H1 (cell line): ENCODE measurements around the gene PPFIA4. TPM values are rescaled to one million over a fixed set of nuclear protein-coding genes. Genes with fewer than 3 reads are reported as not detected.

Source experiments
- HDAC6 ChIP-seq: IDR thresholded peaks from one replicate; pipeline ENCODE4 v1.7.1; 2012; ENCODE audit warnings: low read depth, mild to moderate bottlenecking, inconsistent platforms, low read length, moderate library complexity
- PHF8 ChIP-seq: fragments of 200-600 bp; sonication (generic); conservative IDR thresholded peaks from 2 replicates; pipeline ENCODE4 v1.7.1; 2012; ENCODE audit warnings: low read depth, mild to moderate bottlenecking, inconsistent platforms, low read length, moderate library complexity
- SAP30 ChIP-seq: fragments of 300-600 bp; sonication (generic); IDR thresholded peaks from 2 replicates; pipeline ENCODE4 v1.7.1; 2012; ENCODE audit warnings: low read length, moderate library complexity, mild to moderate bottlenecking, inconsistent platforms; ENCODE audit not compliant: insufficient read depth, insufficient replicate concordance
- SIX5 ChIP-seq: IDR thresholded peaks from 2 replicates; pipeline ENCODE4 v1.6.1; 2011; ENCODE audit warnings: mild to moderate bottlenecking, low read depth, low read length
- SUZ12 ChIP-seq: fragments of 200-600 bp; sonication (generic); IDR thresholded peaks from 2 replicates; pipeline ENCODE4 v1.6.1; 2012; ENCODE audit warnings: mild to moderate bottlenecking, inconsistent platforms, low read length, moderate library complexity, mixed read lengths
- polyA plus RNA-seq, 7 experiments: library from polyadenylated mRNA; depleted of rRNA in 3 of 7; stranded (reverse) in 5 of 7; unstranded in 2 of 7; fragments of >200 nt in 5 of 7; fragments of 200-250 nt in 2 of 7; gene quantifications; 1 replicate in 5 of 7; 2 replicates in 1 of 7; 4 replicates in 1 of 7; pipeline versions ENCODE4 v1.2.1 to v1.2.3, GENCODE V29; 2011 to 2013; ENCODE audit warnings: missing spikeins in 2 of 7, mixed read lengths in 2 of 7
- total RNA-seq: library from RNA; stranded (reverse); fragmentation: NEBNext Ultra II Directional; extraction: Animal tissue kit (Norgen Biotek cat#: 25700); gene quantifications from 2 replicates; pipeline ENCODE4 v1.2.1, GENCODE V29; 2021

PPFIA4 gene
- total and polyA plus RNA-seq, 2 of the 8 experiments (the other 6 are each of a cell fraction or from before 2014, with no cell fraction given) = 9.0 to 9.9 TPM

DNA sequence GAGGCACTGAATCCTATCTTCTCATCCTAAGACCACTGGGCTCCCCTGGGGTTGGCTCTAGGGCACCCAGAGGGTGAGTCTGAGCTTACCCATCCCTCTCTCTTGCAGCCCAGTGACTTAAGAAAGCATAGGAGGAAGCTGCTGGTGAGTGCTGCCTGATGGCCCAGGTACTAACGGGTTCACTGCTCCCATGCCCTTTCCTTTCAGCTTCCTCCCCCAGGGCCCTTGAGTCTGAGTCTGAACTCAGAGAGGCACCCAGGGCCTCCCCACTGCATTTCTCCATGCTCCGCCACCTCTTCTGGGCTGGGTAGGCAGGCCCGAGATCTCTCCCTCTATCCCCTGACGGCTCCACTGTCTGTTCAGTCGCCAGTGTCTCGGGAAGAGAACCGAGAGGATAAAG is 29.7 kb downstream of the PPFIA4 start (continued):
- TF ChIP-seq PHF8 = no peak
- TF ChIP-seq HDAC6 = no peak
- no peak for TF ChIP-seq SUZ12
- no peak for TF ChIP-seq SIX5
- no peak for TF ChIP-seq SAP30
